GM19328 (cell line): ENCODE measurements around the gene SLC37A2.

ENCODE experiments used
- ATAC-seq: cut with Tn5 transposase; IDR thresholded peaks from one replicate; pipeline ENCODE4 v1.9.1; 2021; ENCODE audit warnings: mild to moderate bottlenecking, moderate library complexity; ENCODE audit not compliant: unreplicated experiment

SLC37A2 gene

GRCh38 chr11:125108469-125108868 is 45.4 kb downstream of the SLC37A2 start:
- ATAC-seq: no peak

DNA sequence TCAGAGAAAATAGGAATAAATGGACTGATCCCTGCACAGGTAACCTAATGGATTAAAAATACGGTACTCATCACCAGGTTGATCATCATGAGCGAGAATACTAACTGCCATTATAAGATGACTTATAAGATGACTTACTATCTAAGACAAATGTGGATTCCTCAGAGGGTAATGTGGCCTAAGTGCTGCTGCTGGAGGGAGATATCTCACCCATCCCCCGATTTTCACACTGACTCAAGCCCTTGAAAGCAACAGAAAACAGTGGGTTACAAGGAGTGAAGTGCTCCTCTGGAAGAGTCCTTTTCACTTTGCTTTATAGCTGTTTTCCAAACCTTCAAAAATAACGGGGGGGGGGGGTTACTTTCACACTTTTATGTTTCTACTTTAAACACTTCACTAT is 47.4 kb downstream of the SLC37A2 start:
- no peak for ATAC-seq

DNA sequence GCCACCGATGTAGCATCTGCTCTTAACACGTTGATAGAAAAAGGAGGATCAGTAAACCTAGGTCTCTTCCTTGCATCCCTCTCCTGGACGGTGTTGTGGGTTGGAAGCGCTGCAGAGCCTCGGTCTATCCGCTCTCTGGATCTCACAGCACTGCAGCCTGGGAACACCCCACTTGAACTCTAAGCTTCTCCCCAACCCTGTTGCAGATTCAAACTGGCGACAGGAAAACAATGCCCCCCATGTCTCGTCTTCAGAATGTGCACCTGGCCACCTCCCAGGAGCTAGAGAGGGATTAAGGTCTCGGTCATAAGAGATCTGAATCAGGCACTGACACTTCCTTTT is 47.9 kb downstream of the SLC37A2 start:
- no peak for ATAC-seq

DNA sequence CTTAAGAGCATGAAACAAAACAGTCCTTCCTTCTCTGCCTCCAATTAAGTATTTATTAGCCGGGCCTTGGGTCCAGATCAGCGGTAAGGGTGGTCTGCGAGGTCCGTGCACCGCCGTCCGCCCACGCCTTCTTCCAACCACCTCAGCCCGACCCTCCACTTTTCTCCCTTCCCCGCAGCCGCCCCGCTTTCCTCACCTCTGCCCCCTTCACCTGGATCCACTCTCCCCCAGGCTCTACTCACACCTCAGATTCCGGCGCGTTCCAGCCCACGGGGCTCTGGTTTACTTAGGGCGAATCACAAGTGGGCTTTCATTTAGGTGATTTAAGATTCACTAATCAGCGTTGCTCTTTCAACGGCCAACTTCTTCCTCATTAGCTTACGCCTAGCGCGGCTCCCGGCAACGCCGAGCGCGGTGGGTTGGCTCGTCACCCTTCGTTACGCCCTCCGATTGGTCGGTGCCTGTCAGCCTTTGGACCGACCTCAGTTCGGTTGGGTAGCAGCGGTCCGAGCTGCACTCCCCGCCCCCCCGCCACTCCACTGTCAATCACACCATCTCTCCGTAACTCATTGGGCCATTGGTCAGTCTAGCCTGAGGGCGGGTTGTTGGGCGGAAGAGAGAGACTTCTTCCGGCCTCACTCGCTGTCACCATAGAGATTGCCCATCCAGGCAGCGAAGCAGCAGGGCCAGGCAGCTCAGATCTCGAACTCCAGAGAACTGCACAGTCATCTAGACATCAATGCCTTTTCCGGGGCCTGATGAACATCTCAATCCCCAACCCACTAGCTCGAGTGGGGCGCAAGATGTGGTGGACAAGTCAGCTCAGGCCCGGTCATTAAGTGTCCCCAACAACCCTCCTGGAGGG is 48.5 kb downstream of the SLC37A2 start, which contains the start of gene TMEM218:
Gene TMEM218 (minus strand): TSS at position 284 of the 865 bp plus-strand sequence. CDS start 9,385 bp downstream, outside the sequence.
- peak; percentile 99 for ATAC-seq

GRCh38 chr11:125112208-125112604 is 49.1 kb downstream of the SLC37A2 start:
- no peak for ATAC-seq

GRCh38 chr11:125114518-125114917 is 51.4 kb downstream of the SLC37A2 start:
- ATAC-seq: no peak

- ATAC-seq: no peak
These were observed 54.3 kb downstream of the SLC37A2 start for GRCh38 chr11:125117429-125117828.

GRCh38 chr11:125123194-125123946 is 60.3 kb downstream of the SLC37A2 start:
- ATAC-seq: no peak

DNA sequence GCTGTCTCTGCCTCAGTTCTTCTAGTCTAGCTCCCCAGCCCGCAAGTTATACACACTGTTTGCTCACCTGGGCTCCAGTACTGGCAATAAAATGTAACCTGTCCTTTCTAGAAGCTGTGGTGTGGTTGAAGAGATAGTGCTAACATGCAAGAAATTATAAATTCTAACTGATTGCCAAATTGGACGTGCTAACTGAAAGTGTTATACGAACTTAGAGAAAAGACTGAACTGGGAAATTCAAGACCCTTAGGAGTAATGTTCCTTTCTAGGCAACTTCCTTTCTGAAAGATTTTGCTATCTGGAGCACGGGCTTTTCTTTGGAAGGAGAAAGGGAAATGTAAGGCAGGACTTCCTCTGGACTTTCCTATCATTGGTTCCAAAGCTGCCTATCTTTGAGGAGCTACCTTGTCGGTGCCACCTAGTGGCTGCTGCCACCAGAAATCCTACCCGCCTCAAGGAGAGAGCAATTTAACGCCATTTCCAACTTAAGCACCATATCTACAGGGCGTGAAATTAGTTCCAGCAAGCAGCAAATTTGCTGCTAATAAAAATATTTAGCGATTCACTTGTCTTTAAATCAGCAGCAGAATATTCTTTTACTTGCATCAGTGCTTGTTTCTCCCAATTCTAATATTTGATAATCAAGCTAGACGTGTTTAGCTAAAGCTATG is 61.0 kb downstream of the SLC37A2 start:
- no peak for ATAC-seq

DNA sequence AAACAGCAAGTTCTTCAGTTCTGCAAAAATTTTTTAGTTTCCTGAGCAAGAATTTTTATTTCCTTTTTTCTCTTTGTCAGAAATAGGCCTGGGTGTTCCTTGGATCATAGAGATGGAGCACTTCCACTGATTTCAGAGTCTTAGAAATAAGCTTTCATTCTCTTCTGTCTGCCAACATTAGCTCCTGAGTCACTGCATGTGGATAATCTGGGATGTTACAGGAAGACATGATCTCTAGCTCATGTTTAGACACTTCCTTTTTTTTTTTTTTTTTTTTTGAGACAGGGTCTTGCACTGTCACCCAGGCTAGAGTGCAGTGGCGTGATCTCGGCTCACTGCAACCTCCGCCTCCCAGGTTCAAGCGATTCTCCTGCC is 61.5 kb downstream of the SLC37A2 start:
- no peak for ATAC-seq

DNA sequence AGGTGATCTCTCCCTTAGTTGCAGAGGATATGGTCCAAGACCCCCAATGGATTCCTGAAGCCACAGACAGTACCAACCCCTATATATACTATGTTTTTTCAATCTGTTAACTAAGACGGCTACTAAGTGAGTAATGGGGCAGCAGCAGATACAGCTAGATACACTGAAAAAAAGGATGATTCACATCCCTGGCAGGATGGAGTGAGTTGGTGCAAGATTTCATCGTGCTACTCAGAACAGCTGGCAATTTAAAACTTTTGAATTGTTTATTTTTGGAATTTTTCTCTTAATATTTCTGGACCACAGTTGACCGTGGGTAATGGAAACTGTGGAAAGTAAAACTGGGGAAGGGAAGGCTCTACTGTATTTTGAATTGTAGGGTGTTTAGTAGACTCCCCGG is 65.3 kb downstream of the SLC37A2 start:
- no peak for ATAC-seq

- no peak for ATAC-seq
These were observed 66.3 kb downstream of the SLC37A2 start for GRCh38 chr11:125129316-125129993.

DNA sequence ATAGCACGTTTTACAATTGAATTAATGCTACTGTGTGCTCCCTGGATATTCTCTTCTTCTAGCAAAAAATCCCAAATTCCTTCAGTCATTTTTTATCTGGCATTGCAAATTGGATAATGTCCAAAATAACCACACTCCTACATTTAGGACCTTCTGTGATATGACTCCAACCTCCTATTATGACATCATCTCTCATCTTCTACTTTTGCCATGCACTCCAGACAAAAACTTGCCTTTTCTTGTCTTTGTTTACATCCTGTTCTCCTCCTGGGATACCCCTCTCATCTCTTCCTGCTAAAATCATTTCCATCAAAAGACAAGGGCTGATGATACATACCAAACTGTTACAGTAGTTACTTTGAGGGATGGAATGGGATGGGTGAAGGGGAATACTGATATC is 69.0 kb downstream of the SLC37A2 start:
- ATAC-seq: no peak

GRCh38 chr11:125132596-125132995 is 69.5 kb downstream of the SLC37A2 start:
- no peak for ATAC-seq

DNA sequence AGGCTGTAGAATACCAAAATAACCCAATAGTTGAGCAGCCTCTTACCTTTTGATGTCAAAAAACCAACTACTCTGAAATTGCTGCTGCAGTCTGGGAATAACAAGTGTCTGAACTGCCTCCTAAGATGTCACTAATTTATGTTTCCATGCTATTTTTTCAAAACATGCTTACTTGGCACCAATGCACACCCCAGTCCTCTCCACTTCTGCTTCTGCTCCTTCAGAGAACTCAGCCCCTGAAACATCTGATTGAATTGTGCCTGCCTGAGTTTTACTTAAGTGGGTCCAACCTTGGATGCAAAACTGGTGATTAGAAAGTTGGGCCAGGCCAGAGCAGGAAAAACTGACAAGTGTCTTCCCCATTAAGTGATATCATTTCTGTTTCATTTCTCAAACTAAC is 72.9 kb downstream of the SLC37A2 start:
- ATAC-seq: no peak

DNA sequence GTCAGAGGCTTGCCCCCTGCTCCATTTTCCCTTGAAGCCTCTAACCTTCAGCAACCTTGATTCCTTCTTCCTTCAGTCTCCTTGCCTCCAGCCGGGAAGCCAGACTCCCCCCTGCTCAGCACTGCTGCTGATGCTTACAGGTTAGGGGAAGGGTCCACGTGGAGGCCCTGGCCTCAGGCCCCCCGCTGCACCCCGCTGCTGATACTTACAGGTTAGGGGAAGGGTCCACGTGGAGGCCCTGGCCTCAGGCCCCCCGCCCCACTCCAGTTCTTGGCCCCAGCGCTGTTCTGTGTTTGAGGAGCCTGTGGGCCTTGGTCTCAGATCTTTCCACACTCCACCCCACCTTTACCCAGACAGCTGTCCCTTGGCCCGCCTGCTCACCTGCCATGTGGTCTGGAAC is 75.9 kb downstream of the SLC37A2 start:
- ATAC-seq: no peak

GRCh38 chr11:125139778-125140177 is 76.7 kb downstream of the SLC37A2 start:
- ATAC-seq: no peak
